GM18868 (cell line): ENCODE data around the gene MLLT10.

ENCODE experiments used
- ATAC-seq: cut with Tn5 transposase; IDR thresholded peaks from one replicate; pipeline ENCODE4 v1.9.1; 2021; ENCODE audit warnings: mild to moderate bottlenecking, moderate library complexity; ENCODE audit not compliant: unreplicated experiment

MLLT10 gene

DNA sequence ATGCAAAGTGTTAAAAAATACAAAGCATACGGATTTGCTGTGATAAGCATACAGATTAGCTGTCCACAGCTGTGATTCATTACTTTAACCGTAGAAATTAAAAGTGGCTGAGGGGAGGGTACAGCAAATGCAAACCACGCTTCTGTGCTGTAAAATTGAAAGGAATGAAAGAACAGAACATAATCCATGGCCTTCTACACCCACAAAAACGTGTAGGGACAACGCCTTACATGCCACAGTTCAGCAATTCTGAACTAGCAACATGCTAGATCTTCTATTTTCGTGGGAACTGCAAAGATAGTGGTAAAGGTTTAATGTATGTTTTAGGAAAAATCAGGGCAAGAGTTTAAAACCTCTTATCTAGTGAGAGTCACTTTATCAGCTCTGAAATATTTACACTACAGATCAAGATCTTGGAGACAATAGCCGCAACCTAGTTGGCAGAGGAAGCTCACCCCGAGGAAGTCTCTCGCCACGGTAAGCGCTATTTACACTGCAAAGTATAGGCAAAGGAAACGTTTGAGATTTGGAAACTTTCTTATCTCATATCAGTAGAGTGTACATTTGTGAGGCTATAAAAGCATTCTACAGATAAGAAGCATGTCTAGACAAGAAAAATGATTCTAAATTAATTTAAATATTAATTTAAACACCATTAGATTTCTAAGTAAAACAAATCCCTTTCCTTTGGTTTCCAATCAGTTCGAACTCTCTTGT is 193.6 kb downstream of the MLLT10 start:
- ATAC-seq = no peak

- no peak for ATAC-seq
Observed at GRCh38 chr10:21728618-21729017, 194.6 kb downstream of the MLLT10 start.

DNA sequence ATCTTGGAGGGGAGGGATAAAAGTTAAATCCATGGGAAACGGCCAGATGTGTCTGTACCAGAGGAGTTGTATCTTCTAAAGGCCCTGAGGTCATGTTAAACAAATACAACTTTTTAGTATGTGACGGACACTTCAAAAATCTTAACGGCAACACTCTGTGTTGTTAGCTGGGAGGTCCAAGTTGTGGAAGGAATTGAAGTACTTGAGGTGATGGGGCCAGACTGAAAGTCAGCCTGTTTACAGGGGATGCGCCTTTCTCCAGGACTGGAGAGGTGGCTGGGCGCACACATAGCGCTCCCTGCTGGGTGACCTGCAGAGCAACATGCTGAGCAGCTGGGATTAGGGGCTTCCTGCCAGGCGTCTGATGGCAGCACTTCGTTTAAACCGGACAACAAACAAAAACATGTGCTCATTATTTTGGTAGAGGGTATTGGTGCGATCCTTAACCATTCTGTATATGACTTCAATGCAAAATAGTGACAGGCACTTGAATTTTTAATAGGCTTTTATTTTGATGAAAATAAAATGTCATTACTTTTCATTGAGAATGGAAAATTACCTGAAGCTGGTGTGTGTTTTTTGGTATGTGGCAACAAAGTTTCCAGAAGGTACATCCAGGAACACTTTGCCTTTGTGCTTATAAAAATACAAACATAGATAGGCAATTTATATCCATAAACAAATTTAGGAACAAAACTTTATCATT is 198.2 kb downstream of the MLLT10 start:
- ATAC-seq = peak; percentile 98

- ATAC-seq = no peak
Observed at GRCh38 chr10:21733710-21734109, 199.7 kb downstream of the MLLT10 start.

- no peak for ATAC-seq
Observed at GRCh38 chr10:21737106-21737505, 203.1 kb downstream of the MLLT10 start.

DNA sequence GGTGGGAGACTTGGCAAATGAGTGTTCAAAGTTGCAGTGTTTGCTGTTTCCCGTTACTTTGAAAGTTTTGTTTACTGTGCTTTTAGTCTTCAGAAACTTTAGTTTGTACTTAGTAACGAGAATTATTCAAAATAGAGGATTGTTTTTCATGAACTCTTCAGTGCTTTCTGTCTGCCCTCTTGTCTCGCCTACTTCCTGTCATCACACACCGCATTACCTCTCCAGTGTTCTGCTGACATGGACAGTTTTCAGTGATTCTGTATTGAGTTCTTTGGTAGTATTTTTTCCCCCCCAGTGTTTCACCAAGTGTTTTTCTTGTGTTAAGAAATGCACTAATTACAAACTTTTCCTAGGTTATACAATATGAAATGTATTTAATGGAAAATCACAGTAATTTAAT is 207.0 kb downstream of the MLLT10 start:
- no peak for ATAC-seq

GRCh38 chr10:21742740-21743412 is 208.8 kb downstream of the MLLT10 start:
- no peak for ATAC-seq

DNA sequence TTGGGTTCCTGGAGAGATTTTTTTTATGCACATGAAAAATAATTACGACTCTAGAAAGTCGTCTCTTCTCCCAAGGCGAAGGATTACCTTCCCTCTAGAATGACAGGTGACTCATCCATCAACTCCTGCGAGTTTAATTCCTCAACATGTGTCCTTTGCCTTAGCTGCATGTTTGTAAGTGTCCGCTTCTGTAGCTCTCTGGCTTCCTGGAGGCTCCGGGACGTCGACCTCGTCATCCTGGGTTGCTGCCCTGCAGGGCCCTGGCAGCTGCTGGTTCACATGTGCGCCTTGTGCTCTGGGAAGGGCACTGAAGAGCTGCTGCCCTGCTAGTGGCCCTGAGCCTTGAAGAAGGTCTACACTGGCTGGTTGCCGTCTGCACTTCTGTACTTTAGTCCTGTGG is 210.2 kb downstream of the MLLT10 start:
- no peak for ATAC-seq

- ATAC-seq = no peak
Observed at GRCh38 chr10:21746118-21746517, 212.1 kb downstream of the MLLT10 start.

- no peak for ATAC-seq
Observed at GRCh38 chr10:21747809-21748208, 213.8 kb downstream of the MLLT10 start.

DNA sequence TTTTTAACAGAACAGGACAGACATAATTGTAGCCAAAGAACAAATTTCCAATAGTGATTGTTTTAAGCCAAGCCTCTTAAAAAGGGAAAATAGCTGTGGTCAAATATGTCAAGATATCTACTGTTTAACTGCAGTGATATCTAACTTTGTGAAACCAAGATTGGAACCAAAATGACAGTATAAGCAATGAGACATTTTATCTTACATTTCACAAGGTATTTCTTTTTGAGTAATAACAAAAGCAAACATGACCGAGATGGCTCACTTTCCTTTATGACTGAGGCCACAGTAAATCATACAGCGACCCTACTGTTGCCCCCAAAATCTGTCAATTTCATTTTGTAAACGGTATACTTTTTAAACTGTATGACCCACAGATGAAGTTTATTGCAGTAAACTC is 215.8 kb downstream of the MLLT10 start:
- ATAC-seq = no peak

DNA sequence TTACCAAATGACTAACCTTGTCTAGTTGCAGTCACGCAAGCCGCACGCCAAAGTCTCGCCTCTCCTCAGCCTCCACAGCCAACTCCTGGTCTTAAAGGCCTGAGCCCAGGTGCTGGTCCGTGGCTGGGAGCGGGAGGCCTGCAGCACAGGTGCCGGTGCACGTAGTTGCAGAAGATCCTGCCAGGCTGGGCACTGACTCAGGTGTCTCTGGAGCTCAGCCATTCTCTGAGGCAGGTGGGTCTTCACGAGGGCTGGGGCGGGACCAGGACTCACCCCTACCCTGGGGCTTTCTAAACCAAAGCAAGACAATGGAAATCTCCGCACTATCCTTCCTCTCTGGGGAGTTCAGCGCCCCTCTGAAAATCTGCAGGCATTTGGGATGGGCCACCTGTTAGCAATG is 216.4 kb downstream of the MLLT10 start:
- ATAC-seq = no peak

DNA sequence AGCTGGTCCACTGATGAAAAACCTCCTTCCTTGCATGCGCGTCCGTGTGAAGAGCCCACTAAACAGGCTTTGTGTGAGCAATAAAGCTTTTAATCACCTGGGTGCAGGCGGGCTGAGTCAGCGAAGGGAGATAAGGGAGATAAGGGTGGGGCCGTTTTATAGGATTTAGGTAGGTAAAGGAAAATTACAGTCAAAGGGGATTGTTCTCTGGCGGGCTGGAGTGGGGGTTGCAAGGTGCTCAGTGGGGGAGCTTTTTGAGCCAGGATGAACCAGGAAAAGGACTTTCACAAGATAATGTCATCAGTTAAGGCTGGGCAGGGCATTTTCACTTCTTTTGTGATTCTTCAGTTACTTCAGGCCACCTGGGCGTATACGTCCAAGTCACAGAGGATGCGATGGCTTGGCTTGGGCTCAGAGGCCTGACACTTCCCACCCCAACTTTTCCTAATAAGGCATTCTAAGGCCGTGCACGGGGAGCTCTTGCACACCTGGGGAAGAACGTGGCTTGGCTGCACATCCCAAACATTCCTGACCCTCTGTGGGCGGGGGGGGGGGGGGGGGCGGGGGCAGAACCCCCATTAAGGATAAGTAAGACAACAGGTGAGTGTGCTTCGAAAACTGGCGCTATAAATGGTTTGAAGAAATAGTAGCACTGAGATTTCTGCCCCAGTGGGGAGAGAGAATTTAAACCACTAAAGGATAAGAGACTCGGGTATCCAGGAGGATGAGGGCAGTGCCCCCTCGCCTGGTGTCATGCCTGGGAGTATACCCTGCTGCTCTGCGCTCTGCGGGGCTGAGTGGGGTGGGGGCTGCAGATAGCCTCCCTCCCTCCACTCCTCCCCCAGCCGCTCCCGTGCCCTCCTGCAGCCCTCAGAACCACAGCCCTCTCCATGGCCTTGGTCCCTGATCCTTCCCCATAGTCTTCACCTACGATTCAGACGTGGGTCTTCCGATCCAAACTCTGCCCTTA is 217.6 kb downstream of the MLLT10 start:
- no peak for ATAC-seq

DNA sequence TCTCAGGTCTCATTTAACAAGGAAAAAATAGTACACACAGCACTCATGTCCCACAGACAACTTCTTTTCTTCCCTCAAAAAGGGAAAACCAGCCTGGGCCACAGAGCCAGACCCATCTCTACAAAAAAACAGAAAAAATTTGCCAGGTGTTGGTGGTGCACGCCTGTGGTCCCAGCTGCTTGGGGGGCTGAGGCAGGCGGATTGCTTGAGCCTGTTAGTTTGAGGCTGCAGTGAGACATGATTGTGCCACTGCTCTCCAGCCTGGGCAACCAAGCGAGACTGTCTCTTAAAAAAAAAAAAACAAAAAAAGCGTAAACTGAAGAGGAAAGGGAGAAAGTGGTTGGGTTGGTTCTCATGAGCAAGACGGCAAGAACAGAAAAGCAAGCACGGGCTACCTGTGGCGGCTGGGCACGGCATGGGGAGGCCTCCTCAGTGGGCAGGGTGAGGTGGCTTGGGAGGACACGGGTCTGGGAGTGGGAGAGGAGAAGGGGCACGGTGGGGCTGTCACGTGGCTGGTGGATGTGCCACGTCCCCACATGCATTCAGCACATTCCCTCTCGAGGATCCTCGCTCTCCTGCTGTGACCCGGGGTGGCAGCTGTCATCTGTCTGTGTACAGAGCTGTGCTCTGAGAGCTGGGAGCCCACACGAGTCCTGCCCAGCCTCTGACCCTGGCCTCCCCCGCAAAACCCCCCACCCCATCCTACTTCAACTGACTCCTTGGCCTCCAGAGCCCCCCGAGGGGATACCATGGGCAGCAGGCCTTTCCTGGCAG is 219.7 kb downstream of the MLLT10 start:
- ATAC-seq = no peak

GRCh38 chr10:21754410-21755011 is 220.5 kb downstream of the MLLT10 start:
- no peak for ATAC-seq

DNA sequence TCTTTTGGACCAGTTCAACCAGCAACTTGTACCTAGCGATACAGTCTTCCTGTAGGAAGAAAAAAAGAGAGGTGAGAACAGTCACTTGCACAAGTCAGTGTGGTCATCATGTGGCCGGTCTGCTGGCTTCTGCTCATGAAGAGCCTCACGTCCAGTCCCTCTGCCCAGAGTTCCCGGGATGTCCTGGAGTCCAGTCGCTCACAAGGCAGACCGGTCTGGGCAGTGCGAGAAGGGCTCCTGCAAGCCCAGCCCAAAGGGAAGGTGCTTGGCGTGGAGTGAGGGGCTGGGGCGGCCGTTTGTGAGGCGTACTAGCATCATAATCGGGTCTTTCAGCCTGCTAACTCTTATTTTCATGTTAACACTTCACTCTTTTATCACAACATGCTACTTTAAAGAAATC is 222.7 kb downstream of the MLLT10 start:
- ATAC-seq = no peak

DNA sequence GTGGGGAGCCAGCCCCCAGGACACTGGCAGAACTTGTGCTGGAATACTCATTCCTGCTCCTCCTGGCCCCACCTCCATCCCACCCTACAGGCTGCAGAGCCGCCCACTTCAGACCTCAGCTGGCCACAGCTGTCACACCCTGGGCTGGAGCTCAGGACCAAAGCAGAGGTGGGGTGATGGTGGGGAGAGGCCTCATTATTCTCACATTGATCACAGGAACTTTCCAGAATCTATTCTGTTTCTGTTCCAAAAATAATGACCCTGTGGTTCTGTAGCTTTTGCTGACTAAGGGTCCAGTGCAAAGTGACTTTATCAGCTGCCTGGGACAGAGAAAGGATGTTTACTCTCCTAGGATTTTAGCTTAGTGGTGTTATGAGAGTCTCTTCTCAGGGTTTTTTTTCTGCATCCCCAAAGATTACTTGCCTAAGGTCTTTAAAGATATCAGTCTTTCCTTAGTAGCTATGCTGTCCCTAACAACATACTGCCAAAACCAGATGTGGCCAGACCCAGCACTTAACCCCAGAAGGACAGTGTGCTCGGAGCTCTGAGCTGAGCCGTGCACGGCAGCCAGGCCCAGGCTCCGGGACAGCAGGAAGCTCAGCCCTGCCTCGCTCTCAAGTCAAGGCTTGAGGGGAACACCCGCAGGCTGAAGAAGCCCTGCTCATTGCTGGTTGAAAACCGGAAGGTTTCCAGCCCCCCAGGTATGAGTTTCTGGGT is 223.3 kb downstream of the MLLT10 start:
- no peak for ATAC-seq

GRCh38 chr10:21758239-21758638 is 224.2 kb downstream of the MLLT10 start:
- no peak for ATAC-seq

DNA sequence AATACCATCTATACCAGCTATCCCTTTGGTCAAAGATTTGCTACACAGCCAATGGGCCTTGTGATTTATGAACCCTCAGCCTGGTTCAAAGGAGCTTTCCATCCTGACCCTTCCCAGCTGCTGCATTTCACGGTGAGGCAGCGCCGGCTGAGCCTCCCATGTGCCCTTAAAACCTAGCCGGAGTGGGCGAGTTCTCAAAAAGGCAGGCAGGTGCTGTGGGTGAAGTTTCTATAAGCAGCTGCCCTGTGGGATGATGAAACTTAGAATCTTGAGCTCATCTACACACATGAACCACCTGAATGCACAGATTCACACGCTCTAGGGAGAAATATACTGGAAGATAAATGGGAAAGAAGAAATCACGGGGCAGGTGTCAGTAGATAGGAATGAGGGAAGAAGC is 224.7 kb downstream of the MLLT10 start:
- no peak for ATAC-seq
